T47D (cell line): ENCODE results near the gene ZIC1.

ENCODE experiments used
- DNase-seq, 2 experiments: peaks; one replicate each; pipeline versions ENCODE4 v3.0.0 to v3.0.0-alpha.2; 2011 to 2012; ENCODE audit warnings: low read depth in 1 of 2, low spot score in 1 of 2
- JUND ChIP-seq: IDR thresholded peaks from 2 replicates; pipeline ENCODE4 v1.6.1; 2012; ENCODE audit warnings: low read depth
- in situ Hi-C: cut with HindIII; loops from 2 replicates; pipeline ENCODE4 v1.10.0; 2016; ENCODE audit warnings: low sequenced_read_pairs, low pct_unique_long_range_greater_than_20kb

Gene ZIC1

DNA sequence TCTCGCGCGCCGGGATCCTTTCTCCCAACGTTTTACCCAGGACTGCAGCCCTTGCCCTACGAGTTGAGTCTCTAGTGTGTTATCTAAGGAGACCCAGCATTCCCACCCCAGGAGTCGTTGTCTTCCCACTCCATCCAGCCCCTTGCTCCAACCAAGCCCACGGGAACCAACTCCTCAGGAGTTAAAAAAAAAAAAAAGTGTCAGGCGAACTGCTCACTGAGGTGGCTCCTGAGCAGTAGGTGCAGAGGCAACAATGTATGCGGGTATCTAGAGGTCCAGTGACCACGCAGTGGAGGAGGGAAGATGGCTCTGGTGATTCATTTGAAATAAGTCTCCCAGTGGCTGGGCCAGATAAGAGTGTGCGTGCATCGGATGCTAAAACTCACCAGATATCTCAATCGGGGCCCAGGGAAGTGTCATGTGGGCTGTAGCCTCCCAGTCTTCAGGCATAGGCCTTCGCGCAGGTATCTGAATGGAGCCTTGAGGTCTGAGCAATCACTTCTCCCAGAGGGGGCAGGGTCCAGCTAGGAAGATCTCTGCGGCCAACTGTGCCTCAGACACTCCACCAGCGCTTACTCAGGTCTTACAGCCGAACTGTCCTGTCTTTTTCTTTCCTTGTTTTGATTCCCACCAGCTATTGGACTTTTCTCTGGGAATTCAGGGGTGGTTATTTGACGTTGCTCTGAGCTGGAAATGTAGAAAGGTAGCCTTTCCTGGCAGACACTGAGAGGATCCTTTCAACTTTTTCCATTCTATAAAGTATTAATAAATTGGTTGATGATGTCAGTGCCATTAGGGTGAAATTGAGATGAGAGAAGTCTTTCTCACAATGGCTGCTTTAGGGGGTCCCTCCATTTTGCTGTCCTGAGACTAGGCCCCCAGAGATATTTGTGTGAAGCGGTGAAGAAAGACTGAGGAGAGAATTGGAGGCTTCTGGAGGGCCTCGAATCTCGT, 23.8 kb upstream of the ZIC1 start:
- TF ChIP-seq JUND, result no peak
- no peak for DNase-seq
- in situ Hi-C loops, result no loop called here

DNA sequence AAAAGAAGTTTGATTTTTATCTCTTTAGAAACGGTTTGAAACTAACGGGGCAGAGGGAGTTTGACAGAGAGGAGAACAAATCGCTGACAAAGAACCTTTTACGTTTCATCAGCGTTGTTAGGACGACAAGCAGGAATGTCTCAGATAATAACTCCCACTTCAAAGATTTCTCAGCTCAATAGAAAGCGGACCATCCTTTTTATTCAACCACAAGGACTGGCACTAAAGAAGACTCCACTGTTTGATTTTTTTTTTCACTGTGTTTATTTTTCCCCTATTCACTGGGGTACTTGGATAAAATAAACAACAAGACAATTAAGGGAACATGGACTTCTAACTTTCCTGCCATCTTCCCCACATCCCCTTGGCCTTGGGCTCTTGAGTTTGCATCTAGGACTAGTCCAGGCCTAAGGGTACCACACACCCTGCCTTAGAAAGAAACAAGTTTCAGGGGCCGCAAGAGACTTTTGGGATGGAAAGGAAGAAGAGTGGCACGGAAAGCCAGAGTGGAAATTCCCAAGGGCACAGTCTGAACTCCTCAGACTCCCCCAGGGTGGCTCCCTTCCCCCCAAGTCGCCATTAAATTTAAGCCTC, 21.8 kb upstream of the ZIC1 start:
- no peak for DNase-seq
- TF ChIP-seq JUND, result no peak
- in situ Hi-C loops, result no loop called here

DNA sequence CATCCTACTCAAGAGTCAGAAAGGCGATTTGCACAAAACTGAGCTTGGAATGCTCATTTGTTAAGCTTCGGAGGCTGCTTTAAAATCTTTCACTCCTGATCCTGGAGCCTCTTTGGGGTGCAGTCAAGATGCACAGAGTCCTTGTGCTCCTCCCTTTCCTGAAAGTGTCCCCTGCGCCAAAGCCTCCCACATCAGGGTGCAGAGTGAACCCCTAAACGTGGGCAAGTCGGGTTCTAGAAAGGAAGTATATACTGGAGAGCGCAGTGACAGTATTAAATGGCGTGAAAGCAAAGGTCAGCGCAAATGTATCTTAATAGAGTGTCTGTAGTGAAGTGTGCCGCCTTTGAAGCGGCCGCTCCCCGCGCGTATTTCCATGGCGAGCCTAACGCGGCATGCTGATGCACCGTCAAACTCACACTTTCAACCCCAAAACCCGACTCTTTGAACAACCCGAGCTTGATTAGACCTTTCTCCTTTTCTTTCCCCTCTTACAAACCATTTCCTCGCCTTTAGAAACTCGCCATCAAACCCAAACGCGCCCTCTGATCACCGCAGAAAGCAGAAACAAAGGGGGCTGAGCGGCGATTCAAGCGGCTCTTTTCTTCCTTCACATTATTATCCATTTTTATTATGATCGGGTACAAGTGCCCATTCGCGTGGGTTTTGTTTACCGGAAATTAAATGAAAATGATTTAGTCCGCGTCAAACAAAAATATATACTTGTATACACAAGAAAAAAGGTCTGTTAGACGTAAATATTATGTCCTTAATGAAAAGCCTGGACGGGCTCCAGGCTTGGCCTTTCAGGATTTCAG, 21.1 kb upstream of the ZIC1 start:
- DNase-seq, result no peak
- in situ Hi-C loops, result no loop called here
- no peak for TF ChIP-seq JUND

DNA sequence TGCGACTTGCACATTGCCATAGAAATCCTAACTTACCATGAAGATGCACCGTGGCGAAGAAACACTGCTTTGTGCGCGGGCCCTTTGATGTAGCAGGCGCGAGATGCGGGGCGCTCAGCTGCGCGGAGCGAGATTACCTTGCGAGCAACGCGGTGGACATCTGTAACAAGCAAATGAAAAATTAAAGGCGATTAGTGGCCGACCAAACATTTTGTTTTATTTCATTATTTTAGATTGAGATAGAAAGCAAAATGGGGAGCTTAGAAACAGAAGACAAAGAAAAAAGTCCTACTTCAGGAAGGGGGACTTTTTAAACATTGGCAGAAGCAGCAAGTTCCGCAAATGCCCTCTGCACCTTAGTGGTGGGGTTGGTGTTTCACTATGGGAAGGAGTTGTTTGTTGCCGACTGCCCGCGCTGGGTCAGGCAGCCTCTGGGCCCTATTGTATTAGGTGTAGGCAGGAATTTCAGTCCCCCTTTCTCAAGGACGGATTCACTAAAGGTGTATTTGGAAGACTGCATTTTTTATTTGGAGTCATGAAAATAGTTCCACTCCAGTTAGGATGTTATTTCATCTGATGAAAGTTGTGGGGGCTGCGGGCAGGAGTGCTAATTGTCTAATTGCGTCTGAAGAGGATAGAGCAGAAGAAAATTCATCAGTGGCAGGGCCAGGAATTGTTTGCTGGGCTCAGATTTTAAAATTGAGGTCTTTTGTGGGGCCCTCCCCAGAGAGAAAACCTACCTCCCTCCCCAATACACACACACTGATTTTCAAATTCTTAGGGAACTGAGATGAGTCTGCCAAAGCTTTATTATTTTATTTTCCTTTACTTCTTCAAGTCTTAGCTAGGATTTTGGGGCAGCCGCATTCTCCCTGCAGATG, 20.2 kb upstream of the ZIC1 start:
- in situ Hi-C loops, result no loop called here
- no peak for DNase-seq

DNA sequence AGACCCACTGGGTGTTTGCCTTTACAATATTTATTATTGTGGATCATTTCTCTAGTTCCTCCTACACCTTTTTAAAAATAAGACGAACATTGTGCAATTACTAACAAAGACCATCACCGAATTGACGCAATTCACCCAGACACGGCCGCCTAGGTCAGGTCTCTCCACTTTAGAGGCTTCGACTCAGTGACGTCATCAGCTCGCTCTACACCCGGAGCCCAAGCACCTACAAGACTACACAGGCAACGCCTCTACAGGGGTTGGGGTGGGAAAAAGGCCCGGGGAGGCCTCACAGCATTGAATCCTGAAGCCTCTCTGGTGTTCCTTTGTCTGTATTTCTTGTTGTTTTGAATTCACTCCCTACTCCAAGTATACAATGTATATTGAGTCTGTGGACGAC, 19.4 kb upstream of the ZIC1 start:
- TF ChIP-seq JUND, result no peak
- no peak for DNase-seq
- in situ Hi-C loops, result no loop called here

More for the DNA sequence above, 20.2 kb upstream of the ZIC1 start:
- TF ChIP-seq JUND, result no peak

DNA sequence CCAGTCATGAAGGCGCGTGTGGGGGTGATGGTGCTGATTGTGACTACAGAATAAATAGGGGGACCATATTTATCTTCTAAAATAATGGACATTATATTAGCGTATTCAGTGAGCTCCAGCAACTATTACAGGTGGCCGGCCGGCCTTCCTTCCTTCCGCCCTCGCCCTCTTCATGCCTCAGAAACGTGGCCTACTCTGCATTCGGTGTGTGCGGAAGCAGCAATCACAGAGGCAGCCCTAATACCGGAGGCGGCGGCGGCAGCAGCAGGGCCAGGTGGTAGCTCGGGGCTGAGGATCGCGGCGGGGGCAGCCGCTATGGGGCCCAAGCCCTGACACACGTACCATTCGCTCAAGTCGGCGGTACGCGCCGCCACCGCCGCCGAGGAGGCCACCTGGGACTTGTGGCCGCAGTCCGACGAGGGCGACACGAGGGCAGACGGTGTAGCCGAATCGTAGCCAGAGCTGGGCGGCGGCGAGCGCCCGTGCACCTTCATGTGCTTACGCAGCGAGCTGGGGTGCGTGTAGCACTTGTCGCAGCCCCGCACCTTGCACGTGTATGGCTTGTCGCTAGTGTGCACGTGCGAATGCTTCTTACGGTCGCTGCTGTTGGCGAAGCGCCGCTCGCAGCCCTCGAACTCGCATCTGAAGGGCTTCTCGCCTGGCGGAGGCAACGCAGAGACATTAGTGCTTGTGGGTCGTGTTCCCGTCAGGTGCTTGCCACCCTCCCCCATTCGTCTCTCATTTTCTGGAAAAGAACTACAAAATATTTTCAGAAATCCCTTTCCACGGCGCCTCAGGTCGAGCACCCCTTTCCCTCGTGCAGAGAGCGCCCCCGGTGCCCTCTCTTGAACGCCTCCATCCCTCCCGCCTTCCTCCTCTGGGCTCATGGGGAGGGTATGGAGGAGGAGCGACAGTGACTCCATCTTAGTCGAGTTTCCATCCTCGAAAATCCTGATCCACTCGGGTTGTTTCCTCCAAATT, 18.3 kb upstream of the ZIC1 start:
- in situ Hi-C loops, result no loop called here
- no peak for DNase-seq
- no peak for TF ChIP-seq JUND

DNA sequence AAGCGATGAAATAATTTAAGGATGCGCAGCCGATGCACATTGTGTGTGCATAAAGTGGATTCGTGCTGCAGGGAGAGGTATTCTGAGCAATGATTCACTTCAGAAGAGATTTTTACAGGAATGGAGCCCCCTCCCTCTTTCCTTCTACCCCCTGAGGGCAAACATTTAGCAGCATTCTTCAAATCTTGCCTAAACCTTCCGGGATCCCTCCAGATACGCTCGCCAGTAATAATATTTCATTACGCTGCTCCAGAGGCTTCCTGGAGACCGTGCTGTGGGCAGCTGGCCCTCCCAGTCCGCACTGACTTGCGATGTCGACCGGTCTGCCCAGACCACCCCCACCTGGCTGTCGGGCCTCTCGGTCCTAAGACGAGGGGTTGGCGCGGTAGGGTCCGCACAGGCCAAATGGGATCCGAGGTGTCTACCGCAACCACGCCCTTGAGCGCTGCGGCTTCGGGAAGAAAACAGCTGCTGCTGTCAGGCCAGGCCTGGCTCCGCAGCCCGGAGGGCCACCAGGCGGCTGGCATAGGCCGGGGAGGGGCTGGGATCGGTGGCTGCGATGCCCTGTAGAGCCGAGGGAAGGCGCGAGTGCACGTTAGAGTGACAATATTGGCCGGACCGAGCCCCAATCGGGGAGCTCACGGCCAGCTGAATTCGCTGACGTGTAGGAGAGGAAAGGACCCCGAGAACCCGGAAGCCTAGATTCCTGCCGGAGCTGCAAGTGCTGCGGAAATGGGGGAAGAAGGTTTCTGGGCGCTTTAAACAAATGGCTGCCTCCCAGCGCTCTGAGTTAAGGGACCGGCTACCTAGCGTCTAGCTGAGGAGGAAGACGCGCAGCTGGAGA, 17.2 kb upstream of the ZIC1 start:
- in situ Hi-C loops, result no loop called here
- no peak for TF ChIP-seq JUND
- no peak for DNase-seq

DNA sequence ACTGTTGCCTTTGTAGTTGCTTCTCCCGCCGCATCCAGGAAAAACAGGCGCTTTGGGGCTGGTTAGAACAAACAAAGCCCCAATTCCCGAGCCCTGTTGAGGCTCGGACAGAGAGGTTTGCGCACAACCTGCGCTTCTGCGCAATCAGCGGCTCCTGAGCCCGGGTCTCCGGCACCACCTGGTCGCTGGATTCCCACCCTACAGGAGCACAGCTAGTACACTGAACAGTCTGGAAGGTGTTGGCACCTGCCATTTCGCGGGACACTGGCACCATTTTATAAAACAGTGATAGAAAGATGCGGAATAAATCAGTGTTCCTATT, 16.6 kb upstream of the ZIC1 start:
- in situ Hi-C loops, result no loop called here
- TF ChIP-seq JUND, result no peak
- no peak for DNase-seq

DNA sequence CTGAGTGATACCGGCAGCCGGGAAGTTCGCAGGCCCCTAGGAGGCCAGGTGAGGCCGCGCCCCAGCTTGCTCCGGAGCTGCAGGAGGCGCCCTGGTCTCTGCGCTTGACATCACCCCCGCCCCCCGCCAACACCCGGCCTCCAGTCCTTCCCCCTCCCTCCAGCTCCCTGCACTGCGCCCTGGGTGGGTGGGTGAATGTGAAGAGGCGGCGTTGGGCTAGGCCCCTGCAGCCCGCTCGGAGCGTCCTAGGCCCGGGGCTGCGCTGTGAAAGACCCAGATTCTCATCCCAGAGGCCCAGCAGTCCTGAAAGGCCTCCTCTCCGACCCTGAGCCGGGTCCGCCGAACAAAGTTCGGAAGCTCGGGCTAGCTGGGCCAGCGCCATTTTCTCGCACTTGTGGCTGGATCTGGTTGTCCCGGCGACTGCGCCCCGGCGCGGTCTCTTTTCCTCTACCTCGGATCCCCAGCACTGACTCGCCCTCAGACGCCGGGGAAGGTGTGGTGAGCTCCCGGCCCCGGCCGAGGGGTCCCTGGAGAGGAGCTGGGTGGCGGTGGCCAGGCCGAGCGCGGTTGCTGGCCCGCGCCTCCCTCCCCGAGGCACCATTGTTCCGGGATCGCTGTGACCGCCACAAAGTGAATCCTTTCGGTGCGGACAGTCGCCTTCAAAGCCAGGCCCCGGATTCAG, 15.8 kb upstream of the ZIC1 start:
- no peak for DNase-seq
- in situ Hi-C loops, result no loop called here
- no peak for TF ChIP-seq JUND
